Measurements from ENCODE around the gene TSC22D2. TPM values are rescaled to one million over a fixed set of nuclear protein-coding genes. Genes with fewer than 3 reads are reported as not detected.

The TSC22D2 gene
- total RNA-seq, 1 experiment from 2014 or later: 43.1 TPM

GRCh38 chr3:150399060-150399459, 9.0 kb upstream of the TSC22D2 start:
- no peaks in the 10 kb centered on the region for H3K36me3 ChIP-seq (ENCODE audit: control insufficient read depth, insufficient read depth, low read length)
- BruUV-seq (replicated peaks): no TSS peak
- ChIA-PET POLR2A (no interaction called here), CTCF (no interaction called here)
- TF ChIP-seq CTCF (IDR thresholded peaks at IDR 0.05) (no peak), REST (IDR thresholded peaks at IDR 0.05; ENCODE audit: insufficient read depth in 1 of 2, low read depth in 2 of 2, low read length in 1 of 2) (no peak), POLR2AphosphoS5 (IDR thresholded peaks at IDR 0.05; ENCODE audit: low read depth, low read length) (no peak), TCF7L2 (IDR thresholded peaks at IDR 0.05; ENCODE audit: low read depth, low read length) (no peak), SIN3A (IDR thresholded peaks at IDR 0.05; ENCODE audit: borderline replicate concordance, insufficient read depth, low read depth, low read length) (no peak)
- no peaks in the 10 kb centered on the region for H3K27me3 ChIP-seq (ENCODE audit: control insufficient read depth, insufficient read depth, low read length)
- peak overlapping the region; percentile 26; the same call in 1 of the 2 replicates for H3K27ac ChIP-seq (ENCODE audit: low read length)
- H3K9me3 ChIP-seq (ENCODE audit: control insufficient read depth, insufficient read depth, low read depth, low read length): no peaks in the 10 kb centered on the region
- DNase-seq (ENCODE audit: low read depth, low spot score) (no peak), ATAC-seq (no peak; the same call in 1 of the 2 replicates)
- intact Hi-C loops (cut with micrococcal nuclease; ENCODE audit: unreplicated experiment) (no loop called here), in situ Hi-C loops (cut with HindIII; ENCODE audit: low pct_unique_long_range_greater_than_20kb, low sequenced_read_pairs) (no loop called here)
- H3K4me1 ChIP-seq (ENCODE audit: control insufficient read depth, insufficient read depth, low read length): peaks cover 3% of the 10 kb centered on the region; the same call in 1 of the 2 replicates
- H3K4me3 ChIP-seq (ENCODE audit: low read depth in 2 of 2, low read length in 2 of 2): no peak overlapping the region

GRCh38 chr3:150401285-150401684, 6.8 kb upstream of the TSC22D2 start:
- no peak overlapping the region for H3K4me3 ChIP-seq (ENCODE audit: low read depth in 2 of 2, low read length in 2 of 2)
- no TSS peak for BruUV-seq (replicated peaks)
- H3K9me3 ChIP-seq (ENCODE audit: control insufficient read depth, insufficient read depth, low read depth, low read length): no peaks in the 10 kb centered on the region
- 0 out of 2 replicates have a peak overlapping the region, but pooled peaks have one; percentile 31 for H3K27ac ChIP-seq (ENCODE audit: low read length)
- H3K4me1 ChIP-seq (ENCODE audit: control insufficient read depth, insufficient read depth, low read length): peaks cover 3% of the 10 kb centered on the region; the same call in 1 of the 2 replicates
- no peaks in the 10 kb centered on the region for H3K27me3 ChIP-seq (ENCODE audit: control insufficient read depth, insufficient read depth, low read length)
- TF ChIP-seq CTCF (IDR thresholded peaks at IDR 0.05) (no peak), SIN3A (IDR thresholded peaks at IDR 0.05; ENCODE audit: borderline replicate concordance, insufficient read depth, low read depth, low read length) (no peak), TCF7L2 (IDR thresholded peaks at IDR 0.05; ENCODE audit: low read depth, low read length) (no peak), POLR2AphosphoS5 (IDR thresholded peaks at IDR 0.05; ENCODE audit: low read depth, low read length) (no peak), REST (IDR thresholded peaks at IDR 0.05; ENCODE audit: insufficient read depth in 1 of 2, low read depth in 2 of 2, low read length in 1 of 2) (no peak)
- ChIA-PET CTCF (no interaction called here), POLR2A (no interaction called here)
- DNase-seq (ENCODE audit: low read depth, low spot score) (no peak), ATAC-seq (no peak)
- in situ Hi-C loops (cut with HindIII; ENCODE audit: low pct_unique_long_range_greater_than_20kb, low sequenced_read_pairs): no loop called here
- no peaks in the 10 kb centered on the region for H3K36me3 ChIP-seq (ENCODE audit: control insufficient read depth, insufficient read depth, low read length)
- intact Hi-C loops (cut with micrococcal nuclease; ENCODE audit: unreplicated experiment): no loop called here
